Suprapubic skin (tissue), 4 donors: ENCODE results near the gene HSPB3. TPM values are rescaled to one million over a fixed set of nuclear protein-coding genes. Genes with fewer than 3 reads are reported as not detected.
"Not testable (repeated sequence)": the region's sequence is repeated elsewhere in the genome, so short reads cannot be mapped to it uniquely, and the experiment has no call there.

Experiments used
- DNase-seq, 2 donors: peaks; one replicate each; pipeline ENCODE4 v3.0.0-alpha.2; 2019; ENCODE audit warnings: low spot score in 2 of 2
- H3K27ac ChIP-seq: fragments of 200-600 bp; sonication (generic); one replicate; pipeline ENCODE4 v1.5.1; 2019
- H3K27me3 ChIP-seq: fragments of 200-600 bp; sonication (generic); one replicate; pipeline ENCODE4 v1.5.1; 2019
- H3K36me3 ChIP-seq: fragments of 200-600 bp; sonication (generic); one replicate; pipeline ENCODE4 v1.5.1; 2019
- H3K4me1 ChIP-seq: fragments of 200-600 bp; sonication (generic); one replicate; pipeline ENCODE4 v1.5.1; 2019
- H3K4me3 ChIP-seq: fragments of 200-600 bp; sonication (generic); one replicate; pipeline ENCODE4 v1.5.1; 2019; ENCODE audit warnings: mild to moderate bottlenecking
- H3K9me3 ChIP-seq: fragments of 200-600 bp; sonication (generic); one replicate; pipeline ENCODE4 v1.5.1; 2019
- CTCF ChIP-seq, 2 donors: fragments of 200-600 bp in 1 of 2; fragments of 450-650 bp in 1 of 2; sonication (generic) in 1 of 2; IDR thresholded peaks; one replicate each; pipeline ENCODE4 v1.5.1; 2016 to 2019; ENCODE audit warnings: antibody characterized with exemption in 2 of 2, mild to moderate bottlenecking in 1 of 2, moderate library complexity in 1 of 2
- EP300 ChIP-seq: sonication (generic); formaldehyde crosslinking; IDR thresholded peaks from one replicate; pipeline ENCODE4 v1.6.1; 2017; ENCODE audit warnings: antibody characterized with exemption
- POLR2A ChIP-seq, 2 donors: fragments of 450-650 bp; IDR thresholded peaks; one replicate each; pipeline ENCODE4 v1.6.1; 2017; ENCODE audit warnings: antibody characterized with exemption in 2 of 2, mild to moderate bottlenecking in 2 of 2, moderate library complexity in 2 of 2
- POLR2AphosphoS5 ChIP-seq, 3 donors: sonication (generic); formaldehyde crosslinking; IDR thresholded peaks; one replicate each; pipeline ENCODE4 v1.6.1; 2017; ENCODE audit warnings: antibody characterized with exemption in 3 of 3
- WGBS: methylation state at CpG from one replicate; pipeline ENCODE4 v1.1.5; 2018; 5-methylcytosine and 5-hydroxymethylcytosine counted together
- total RNA-seq, 4 donors: library from RNA; depleted of rRNA; stranded (reverse); fragments of >200 nt; gene quantifications; one replicate each; pipeline ENCODE4 v1.1.0, GENCODE V29; 2016

Gene HSPB3
- total RNA-seq, 4 donors from 2014 or later, result 1.1 to 2.0 TPM; not detected in 2

- Histone ChIP-seq H3K4me3 (no peak overlapping the region), H3K27me3 (no peaks in the 10 kb centered on the region), H3K36me3 (no peaks in the 10 kb centered on the region), H3K4me1 (peaks cover 3% of the 10 kb centered on the region), H3K27ac (no peak overlapping the region), H3K9me3 (no peaks in the 10 kb centered on the region)
- TF ChIP-seq EP300 (no peak), CTCF (IDR thresholded peaks at IDR 0.05) (no peak), POLR2A (IDR thresholded peaks at IDR 0.05) (no peak), POLR2AphosphoS5 (IDR thresholded peaks at IDR 0.05) (no peak)
- no peak for DNase-seq
- 70% methylated on average over 5 of the region's 5 CpGs for WGBS
These were observed 28.9 kb downstream of the HSPB3 start for GRCh38 chr5:54484219-54484894.

GRCh38 chr5:54485659-54486058 lies 30.2 kb downstream of the HSPB3 start:
- not testable (repeated sequence) for H3K4me3 ChIP-seq, H3K4me1 ChIP-seq, DNase-seq, H3K27ac ChIP-seq, H3K9me3 ChIP-seq, H3K36me3 ChIP-seq, H3K27me3 ChIP-seq

- not testable (repeated sequence) for H3K27me3 ChIP-seq, DNase-seq, H3K9me3 ChIP-seq, H3K4me1 ChIP-seq, H3K4me3 ChIP-seq, H3K27ac ChIP-seq, H3K36me3 ChIP-seq
- 48% methylated on average over 2 of the region's 2 CpGs for WGBS
These were observed 34.1 kb downstream of the HSPB3 start for GRCh38 chr5:54489648-54489979.

- WGBS, result 95% methylated on average over 1 of the region's 1 CpG
- H3K4me1 ChIP-seq, result peaks cover 3% of the 10 kb centered on the region
- no peaks in the 10 kb centered on the region for H3K27me3 ChIP-seq
- H3K9me3 ChIP-seq, result no peaks in the 10 kb centered on the region
- DNase-seq, result no peak
- no peak overlapping the region for H3K4me3 ChIP-seq
- H3K36me3 ChIP-seq, result no peaks in the 10 kb centered on the region
- no peak overlapping the region for H3K27ac ChIP-seq
- TF ChIP-seq CTCF (IDR thresholded peaks at IDR 0.05) (no peak), EP300 (no peak), POLR2AphosphoS5 (IDR thresholded peaks at IDR 0.05) (no peak), POLR2A (IDR thresholded peaks at IDR 0.05) (no peak)
These were observed 35.8 kb downstream of the HSPB3 start for GRCh38 chr5:54491326-54491725.

GRCh38 chr5:54492178-54492577 lies 36.7 kb downstream of the HSPB3 start:
- DNase-seq, result no peak
- H3K27ac ChIP-seq, result no peak overlapping the region
- 33% methylated on average over 2 of the region's 2 CpGs for WGBS

GRCh38 chr5:54495027-54495426 lies 39.5 kb downstream of the HSPB3 start:
- no peaks in the 10 kb centered on the region for H3K27me3 ChIP-seq
- H3K36me3 ChIP-seq, result no peaks in the 10 kb centered on the region
- DNase-seq, result no peak
- H3K9me3 ChIP-seq, result no peaks in the 10 kb centered on the region
- no peak overlapping the region for H3K27ac ChIP-seq
- H3K4me1 ChIP-seq, result no peaks in the 10 kb centered on the region
- H3K4me3 ChIP-seq, result no peak overlapping the region
- no peak for TF ChIP-seq POLR2A (IDR thresholded peaks at IDR 0.05)
- no peak for TF ChIP-seq CTCF (IDR thresholded peaks at IDR 0.05)
- no peak for TF ChIP-seq EP300
- no peak for TF ChIP-seq POLR2AphosphoS5 (IDR thresholded peaks at IDR 0.05)

More at GRCh38 chr5:54492178-54492577, 36.7 kb downstream of the HSPB3 start:
- H3K27me3 ChIP-seq, result no peaks in the 10 kb centered on the region
- H3K4me3 ChIP-seq, result no peak overlapping the region
- TF ChIP-seq CTCF (IDR thresholded peaks at IDR 0.05) (no peak), POLR2AphosphoS5 (IDR thresholded peaks at IDR 0.05) (no peak), POLR2A (IDR thresholded peaks at IDR 0.05) (no peak), EP300 (no peak)
- peaks cover 3% of the 10 kb centered on the region for H3K4me1 ChIP-seq
- no peaks in the 10 kb centered on the region for H3K36me3 ChIP-seq
- H3K9me3 ChIP-seq, result no peaks in the 10 kb centered on the region

Other genes starting within 250 kb of the HSPB3 start
- 10 to 100 TPM; 19.9 to 57.0 (median 36.9) TPM for gene ARL15, start 145.1 kb upstream of the HSPB3 start, total RNA-seq
- gene SNX18, start 62.1 kb downstream of the HSPB3 start, total RNA-seq, result 10 to 100 TPM; 17.9 to 43.2 (median 24.4) TPM